Stromal cell of bone marrow (primary cell): Measurements from ENCODE around the gene GAREM1.
"Not testable (repeated sequence)": the region's sequence is repeated elsewhere in the genome, so short reads cannot be mapped to it uniquely, and the experiment has no call there.

Experiments used
- DNase-seq: peaks from one replicate; pipeline ENCODE4 v3.0.0-alpha.2; 2012; ENCODE audit warnings: low read depth

GAREM1 gene

DNA sequence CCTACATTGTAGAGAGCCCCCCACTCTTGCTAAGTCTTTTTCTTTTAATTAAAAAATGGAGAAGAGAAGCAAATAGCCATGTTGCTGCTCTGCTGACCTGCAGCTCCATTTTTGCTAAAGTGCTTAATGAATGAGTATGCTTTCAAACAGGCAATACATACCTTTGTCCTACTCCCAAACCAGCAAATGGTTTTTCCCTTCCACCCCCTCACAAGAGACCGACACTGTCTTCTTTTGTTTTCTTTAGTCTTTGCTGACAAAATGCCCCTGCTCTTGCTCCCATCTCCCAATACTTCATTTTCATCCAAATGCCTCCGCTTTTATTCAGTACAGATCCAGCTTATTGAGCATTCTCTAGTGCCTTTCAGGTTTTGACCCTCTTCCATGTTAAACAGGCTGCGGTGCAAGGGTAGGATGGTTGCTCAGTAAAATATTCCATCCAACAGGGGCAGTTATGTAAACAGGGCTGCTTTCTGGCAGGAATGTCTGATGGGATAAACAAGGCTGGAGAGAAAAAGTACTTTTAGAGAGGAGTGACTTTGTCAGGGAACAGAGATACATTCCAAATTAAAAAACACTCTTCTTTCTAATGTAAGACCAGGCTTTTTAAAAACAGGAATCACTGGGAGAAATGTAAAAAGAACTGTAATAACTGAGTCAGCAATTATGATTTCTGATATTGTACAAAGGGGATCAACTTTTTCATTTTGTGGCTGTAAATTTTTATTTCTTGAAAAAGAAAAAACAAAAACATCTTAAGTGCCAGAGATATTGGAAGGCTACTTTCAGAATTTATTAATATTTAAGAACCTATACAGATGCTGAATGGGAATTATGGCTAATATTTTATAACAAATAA, 144.0 kb downstream of the GAREM1 start:
- no peak for DNase-seq

DNA sequence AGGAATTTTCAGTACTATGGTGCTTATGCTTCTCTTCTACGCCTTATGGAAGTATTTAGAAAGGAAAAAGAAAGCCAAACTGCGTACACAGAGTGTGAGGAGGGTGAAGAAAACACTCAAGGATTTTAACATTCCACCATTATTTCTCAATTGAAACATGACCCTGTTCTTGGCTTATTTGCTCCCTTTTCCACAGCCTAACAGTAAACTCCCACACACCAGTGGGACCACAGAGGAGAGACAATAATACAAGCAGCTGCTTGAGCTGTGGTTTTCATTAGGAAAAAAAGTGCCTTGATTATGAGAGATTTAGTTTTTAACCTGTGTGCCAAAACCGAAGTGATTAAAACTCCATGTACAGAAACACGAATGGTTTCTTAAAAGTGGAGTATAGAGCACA, 146.5 kb downstream of the GAREM1 start:
- no peak for DNase-seq

DNA sequence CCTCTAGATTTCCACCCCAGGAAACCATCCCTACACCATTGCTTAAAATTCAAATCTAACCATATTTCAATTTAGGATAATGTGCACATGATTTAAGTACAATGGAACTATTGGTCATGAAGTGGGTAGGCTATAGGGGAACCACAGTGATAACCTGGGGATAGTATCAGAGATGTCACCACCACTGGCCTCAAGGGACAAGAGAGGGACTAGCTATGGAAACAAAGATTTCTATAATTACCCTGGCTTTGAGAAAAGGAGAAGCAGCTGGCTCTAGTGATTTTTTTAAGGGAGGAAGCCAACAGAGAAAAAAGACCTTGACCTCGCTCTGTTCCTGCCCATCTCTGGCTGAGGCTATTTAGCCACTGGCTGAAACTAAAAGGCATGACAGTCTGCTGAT, 148.9 kb downstream of the GAREM1 start:
- no peak for DNase-seq

DNA sequence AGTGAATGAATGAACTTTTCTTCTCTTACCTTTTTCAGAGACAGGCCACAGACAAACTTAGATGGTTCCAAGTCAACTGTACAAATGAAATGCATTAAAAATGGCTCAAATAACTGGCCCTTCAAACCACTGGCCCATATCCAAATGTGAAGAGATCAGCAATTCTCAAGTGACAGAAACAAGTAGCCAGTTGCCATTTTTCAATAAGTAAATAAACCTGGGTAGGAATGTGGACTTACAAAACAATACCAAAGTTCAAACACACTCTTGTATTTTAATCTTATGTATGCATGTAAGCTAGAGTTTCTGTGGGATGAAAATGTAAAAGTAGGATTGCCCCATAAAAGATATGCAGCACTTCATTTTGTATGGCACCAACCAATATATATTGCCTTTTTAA, 151.6 kb downstream of the GAREM1 start:
- no peak for DNase-seq

DNA sequence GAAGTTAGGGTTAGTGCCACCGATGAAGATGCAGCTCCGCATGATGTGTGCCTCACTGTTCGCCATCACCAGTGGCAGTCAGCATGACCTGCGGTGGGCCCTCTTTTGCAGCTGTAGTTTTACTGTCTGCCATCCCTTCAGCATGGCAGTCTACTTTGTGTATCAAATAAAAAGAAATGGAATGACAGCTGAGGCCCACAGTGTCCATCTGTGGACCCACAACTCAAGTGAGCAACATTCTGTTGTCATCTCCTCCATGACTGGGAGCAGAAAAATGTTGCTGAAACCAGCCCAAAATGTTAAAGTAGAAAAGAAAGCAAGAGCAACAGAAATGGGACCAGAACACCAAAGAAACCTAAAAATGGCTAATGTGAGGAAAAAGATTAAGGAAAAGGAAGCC, 152.1 kb downstream of the GAREM1 start:
- DNase-seq: no peak

DNA sequence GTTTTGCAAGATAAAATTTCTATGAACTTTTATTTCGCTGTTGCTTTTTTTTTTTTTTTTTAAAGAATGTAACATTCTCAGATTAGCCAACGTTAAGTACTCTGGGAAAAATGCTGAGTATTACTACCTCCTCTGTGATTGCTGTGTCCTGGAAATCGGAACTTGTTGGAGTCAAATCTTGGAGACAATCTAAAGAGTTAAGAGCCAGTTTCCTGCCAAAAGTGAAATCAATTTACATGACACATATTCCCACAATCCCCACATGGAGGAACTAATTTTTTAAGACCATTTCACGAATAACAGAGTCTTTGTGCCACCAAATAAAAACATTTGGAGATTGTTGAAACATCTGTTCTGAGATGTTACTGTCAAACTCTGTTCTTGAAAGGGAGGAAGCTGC, 153.0 kb downstream of the GAREM1 start:
- DNase-seq: no peak

DNA sequence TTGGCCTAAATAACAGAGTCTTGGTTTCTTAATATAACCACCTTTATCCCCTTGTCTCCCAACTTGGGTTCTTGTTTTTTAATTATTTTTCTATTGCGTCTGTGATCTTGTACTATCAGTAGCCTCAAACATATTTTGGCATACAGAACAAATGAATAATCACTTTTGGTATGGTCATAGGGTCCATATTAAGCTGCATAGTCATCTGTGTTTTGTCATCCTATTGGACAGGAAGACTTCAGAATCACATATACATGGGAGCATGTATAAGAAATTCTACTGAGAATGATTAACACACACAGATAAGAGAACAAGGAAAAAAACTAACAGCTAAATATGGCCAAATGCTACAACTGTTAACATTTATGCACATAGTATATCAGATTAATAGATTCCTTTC, 154.8 kb downstream of the GAREM1 start:
- no peak for DNase-seq

DNA sequence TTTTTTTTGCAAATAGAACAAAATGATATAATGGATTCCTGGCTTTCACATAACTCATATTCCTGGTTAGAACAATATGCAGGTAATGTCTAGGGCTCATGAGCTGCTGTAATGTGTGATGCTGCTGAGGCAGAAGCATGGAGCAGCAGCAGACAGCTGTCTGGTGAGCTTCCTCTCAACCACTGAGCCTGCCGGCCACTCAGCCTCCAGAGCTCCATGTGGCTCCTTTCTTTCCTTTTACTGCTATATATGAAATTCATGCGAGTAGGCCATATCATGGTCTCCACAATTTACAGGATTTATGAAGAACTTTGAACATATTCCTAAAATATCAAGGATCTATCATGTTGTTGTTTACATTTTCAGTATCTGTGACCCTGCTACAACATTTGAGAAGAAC, 159.9 kb downstream of the GAREM1 start:
- DNase-seq: no peak

DNA sequence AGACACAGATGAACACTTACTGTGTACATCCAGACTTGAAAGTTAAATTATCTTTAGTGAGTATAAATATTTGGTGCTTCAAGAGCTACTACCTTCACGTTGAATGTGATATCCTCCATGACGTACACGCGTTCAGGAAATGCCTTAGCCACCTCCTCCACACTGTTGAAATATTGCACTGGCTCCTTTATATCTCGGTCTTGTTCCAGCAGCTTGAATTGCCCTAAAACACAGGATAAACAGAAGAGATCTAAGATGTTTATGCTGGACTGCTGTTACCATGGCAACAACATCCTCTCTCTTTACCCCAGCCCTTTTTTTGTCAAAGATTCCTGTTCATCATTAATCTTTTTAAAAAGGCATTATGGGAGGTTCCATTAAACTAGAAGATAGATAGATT, 160.6 kb downstream of the GAREM1 start:
- no peak for DNase-seq

DNA sequence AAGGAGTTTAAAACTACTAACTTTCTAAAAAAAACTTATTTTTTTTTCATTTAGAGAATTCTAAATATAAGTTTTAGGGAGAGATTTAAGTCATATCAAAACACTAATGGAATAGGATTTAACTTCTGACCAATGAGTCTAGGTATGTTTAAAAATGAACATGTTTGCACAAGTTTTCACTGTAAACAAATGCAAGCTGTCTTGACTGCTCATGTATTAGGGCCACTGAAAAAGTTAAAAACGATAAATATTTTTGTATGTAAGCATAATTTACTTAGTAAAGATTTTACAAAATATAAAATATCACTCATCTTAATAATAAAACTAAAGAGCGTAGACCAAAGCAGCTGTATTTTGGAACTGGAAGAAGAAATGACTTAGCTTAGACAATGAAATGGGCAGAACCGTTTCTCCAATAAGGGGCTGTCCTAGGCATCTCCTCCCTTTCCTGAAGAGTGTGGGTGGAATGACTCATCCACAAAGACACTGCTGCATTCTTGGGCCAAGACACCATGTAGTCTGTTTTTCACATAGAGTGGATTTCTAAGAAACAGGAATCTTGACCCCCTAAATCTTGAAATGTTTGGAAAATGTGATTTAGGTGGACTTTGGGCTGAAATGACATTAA, 162.1 kb downstream of the GAREM1 start:
- DNase-seq: peak; percentile 77

DNA sequence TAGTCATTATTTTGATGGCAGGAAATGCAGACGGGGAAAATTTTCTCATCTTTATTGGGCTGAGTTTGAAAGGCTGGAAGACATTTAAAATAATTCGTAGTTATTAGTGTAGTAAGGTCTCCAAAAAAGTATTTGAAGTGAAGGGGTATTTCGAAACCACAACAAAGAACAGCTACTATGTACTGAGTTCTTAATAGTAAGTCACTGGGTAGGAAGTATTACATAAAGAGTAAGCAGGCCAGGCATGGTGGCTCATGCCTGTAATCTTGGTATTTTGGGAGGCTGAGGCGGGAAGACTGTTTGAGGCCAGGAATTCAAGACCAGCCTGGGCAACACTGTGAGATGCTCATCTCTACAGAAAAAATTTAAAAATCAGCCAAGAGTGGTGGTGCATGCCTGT, 167.3 kb downstream of the GAREM1 start:
- no peak for DNase-seq

DNA sequence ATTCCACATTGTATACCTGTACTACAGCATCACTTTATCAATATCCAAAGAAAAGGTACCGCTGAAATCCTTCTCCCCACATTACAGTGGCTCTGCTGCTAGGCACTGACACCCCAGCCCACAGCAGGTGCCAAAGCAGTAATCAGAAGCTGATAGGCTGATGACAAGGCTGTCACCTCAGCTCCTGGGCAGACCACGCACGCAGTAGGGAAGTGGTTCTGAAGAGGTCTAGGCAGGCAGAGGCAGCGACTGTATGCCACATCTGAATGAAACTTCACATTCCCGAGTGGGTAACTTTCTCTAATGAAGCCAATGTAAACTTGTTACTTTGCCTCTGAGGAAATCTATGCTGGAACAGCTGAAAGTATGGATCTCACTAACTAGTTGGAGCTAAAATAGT, 167.9 kb downstream of the GAREM1 start:
- no peak for DNase-seq

DNA sequence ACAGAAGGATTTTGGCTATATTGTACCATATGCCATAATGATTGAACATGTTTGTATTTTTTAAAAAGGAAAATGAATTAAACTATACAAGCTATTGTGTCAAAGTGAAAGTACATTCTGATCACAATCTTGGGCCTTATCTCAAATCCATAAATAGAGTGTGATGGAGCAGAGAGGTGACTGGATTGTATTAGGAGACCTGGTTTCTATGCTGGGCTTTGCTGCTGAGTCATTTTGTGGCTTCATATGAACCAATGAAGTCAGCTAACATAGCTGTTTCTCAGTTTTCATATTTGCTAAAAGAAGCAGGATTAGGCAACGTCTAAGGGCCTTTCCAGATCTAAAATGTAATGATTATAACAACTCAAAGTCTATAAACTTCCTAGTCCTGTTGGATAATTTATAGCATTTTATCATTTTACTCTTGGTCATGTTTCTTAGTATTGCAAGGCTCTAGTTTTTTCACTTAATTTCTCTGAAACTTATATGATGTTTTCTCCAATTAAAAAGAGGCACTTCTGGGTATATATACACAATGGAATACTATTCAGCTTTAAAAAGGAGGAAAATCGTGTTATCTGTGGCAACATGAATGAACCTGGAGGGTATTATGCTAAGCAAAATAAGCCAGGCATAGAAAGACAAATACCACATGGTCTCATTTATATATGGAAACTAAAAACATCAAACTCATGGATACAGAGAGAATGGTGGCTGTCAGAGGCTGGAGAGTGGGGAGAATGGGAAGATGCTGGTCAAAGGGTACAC, 168.5 kb downstream of the GAREM1 start:
- DNase-seq: peak; percentile 74

DNA sequence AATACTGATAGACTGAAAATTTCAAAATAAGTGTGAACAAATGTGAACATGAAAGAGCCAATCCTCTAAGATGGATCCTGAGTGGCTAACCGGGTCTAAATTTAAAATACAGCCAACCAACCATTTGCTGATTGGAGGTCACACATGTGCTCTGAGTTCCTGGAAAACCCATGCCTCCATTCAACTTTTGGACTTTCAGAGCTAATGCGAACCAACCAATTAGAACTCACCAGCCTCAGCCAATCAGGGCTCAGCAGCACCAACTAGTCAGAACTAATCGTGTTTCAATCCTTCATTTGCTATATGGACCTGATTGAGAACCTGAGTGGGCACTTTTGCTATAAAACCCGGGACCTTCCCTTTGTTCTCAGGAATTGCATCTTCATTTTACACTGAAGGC, 169.3 kb downstream of the GAREM1 start:
- no peak for DNase-seq

DNA sequence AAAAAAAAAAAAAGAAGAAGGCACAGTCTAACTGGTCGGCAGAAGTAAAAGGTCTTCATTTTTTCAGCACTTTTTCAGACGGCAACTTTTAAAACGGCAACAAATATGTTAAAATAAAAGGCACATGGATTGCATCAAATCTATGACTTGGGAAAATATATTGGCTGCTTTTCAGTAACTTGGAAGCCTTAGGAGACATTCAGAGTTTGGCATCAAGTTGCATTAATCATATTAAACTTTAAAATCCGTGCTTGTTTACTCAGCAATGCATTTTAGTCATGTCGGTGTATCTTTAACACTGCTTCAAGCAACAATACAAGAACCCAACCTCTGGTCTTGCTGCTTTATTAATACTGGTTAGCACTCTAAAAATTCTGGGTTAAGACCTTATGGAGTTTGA, 169.8 kb downstream of the GAREM1 start:
- DNase-seq: peak; percentile 59

DNA sequence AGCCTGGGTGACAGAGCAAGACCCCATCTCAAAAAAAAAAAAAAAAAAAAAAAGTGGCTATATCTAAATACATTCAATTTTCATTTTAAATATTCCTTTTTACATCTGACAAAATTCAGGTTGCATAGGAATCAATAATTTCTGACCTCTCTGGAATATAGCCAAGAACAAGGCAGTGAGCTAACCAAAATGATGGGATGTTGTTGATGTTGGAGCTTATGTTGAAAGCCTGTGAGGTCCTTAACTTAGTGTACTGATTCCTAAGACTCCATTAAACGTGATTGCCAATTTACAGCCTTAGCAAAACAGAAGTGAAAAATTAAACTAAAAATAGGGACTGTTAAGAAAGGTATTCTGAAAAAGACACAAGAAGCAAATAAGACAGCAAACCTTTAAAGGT, 171.2 kb downstream of the GAREM1 start:
- DNase-seq: no peak

DNA sequence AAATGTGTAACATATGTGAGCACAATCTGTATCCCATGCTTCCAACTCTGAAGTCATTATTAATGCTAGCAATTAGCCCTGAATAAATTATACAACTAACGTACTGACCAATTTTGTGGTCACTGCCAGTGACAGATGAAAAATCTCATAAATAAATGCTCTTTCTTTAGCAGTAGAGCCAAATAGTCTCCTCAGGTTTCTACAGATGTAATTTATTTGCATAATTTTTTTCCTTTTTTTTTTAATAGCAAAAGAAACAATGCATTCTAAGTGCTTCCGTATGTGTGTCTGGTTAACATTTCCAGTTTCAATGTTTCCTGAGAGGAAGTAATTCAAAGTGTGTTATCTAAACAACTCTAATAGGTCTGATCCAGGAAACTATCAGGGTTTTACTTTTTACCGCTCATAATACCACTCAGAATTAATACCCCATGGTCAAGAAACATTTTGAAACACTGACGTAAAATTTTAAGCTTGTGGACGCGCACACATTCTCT, 172.5 kb downstream of the GAREM1 start:
- DNase-seq: no peak

DNA sequence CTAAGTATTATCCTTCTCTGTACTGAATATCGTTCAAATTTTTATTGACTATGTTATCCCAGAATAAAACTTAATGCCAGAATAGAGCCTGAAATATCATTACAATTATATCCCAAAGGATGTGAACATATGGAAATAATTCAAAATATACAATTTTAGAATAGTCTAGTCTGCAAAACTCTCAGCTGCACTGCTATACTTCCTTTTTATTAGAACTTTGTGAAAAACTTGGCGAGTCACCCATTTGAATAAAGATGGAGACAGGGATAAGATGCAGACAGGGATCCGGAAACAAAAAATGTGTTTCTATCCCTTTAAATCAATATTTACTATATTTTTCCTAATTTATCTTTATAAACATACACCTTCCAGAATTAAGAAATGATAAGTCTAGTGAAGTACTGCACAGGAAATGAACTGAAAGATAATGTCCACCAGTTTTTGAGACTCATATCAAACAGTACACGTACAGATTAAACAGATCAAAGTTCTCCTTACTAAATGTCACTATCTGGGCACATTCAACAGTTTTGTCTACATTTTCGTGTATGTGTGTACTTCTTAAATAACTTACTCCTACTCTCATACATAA, 173.0 kb downstream of the GAREM1 start:
- no peak for DNase-seq

DNA sequence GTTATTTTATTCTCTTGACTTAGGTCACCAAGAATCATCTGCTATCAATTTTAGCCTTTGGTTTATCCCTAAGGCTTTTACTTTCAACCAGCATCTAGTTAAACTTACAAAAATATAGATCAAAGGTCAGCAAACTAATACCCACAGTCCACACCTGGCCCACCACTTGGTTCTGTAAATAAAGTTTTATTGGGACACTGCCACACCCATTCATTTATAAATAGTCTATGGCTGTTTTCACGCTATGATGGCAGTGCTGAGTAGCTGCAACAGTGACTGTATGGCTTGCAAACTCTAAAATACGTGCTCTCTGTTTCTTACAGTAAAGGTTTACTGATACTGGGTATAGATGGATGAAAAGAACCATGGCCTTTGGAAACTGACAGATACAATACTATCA, 173.8 kb downstream of the GAREM1 start:
- no peak for DNase-seq

DNA sequence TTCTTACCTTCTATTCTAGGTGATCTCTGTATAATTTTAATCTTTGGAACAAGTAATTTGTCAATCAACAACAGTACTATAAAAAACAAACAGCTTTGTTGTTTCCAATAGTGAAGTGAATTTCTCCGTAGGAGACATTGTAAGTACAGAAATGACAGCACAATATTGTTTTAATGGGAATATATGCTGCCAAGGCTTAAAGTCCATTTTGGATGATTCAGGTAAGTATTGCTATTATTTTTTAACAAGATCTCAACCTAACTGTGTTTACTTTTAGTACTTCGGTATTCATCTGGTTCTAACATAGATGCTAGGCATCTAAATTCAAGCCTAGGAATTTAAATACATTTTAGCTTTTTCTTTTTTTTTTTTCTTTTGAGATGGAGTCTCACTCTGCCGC, 175.1 kb downstream of the GAREM1 start:
- no peak for DNase-seq

DNA sequence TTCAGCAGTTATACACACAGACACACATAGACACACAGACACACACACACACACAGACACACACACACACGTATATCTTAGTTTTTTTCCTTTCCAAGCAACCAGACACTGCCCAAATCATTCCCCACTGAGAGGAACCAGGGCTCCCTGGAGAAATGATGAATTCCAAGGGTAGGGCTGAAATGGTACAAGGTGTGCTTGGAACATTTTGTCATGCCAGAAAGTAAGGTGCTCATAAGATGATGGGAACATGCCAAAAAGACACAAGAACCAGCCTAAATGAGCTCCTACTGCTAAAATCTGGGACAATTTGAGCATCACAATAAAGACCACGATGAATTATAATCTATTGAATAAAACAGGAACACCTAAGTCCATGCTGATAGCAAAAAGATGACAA, 177.6 kb downstream of the GAREM1 start:
- no peak for DNase-seq

DNA sequence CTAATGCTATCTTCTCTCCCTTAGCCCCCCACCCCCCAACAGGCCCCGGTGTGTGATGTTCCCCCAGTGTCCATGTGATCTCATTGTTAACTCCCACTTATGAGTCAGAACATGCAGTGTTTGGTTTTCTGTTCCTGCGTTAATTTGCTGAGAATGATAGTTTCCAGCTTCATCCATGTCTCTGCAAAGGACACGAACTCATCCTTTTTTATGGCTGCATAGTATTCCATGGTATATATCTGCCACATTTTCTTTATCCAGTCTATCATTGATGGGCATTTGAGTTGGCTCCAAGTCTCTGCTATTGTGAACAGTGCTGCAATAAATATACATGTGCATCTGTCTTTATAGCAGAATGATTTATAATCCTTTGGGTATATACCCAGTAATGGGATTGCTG, 179.1 kb downstream of the GAREM1 start:
- DNase-seq: not testable (repeated sequence)

DNA sequence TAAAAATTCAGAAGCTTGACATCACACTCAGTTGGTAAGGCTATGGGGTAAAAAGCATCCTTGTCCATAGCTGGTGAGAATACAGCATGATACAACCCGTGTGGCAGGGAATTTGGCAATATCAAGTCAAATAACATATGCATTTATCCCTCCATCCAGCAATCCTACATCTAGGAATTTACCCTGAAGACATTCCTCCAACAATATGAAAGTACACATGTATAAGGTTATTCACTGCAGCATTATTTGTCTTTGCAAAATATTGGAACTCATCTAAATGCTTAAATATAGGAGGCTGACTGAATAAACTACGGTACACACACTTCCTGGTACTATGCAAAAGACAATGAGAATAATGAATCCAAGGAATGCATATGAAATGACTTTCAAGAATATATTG, 179.9 kb downstream of the GAREM1 start:
- no peak for DNase-seq
